GM19328 (cell line): Measurements from ENCODE around the gene ACP4.

ENCODE experiments used
- ATAC-seq: cut with Tn5 transposase; IDR thresholded peaks from one replicate; pipeline ENCODE4 v1.9.1; 2021; ENCODE audit warnings: mild to moderate bottlenecking, moderate library complexity; ENCODE audit not compliant: unreplicated experiment

The ACP4 gene

GRCh38 chr19:50839712-50840655 lies 49.8 kb downstream of the ACP4 start:
- ATAC-seq = no peak

GRCh38 chr19:50842130-50842529 lies 51.9 kb downstream of the ACP4 start:
- no peak for ATAC-seq

GRCh38 chr19:50843205-50843604 lies 53.0 kb downstream of the ACP4 start:
- ATAC-seq = no peak

- no peak for ATAC-seq
Measured at GRCh38 chr19:50843701-50844221, 53.5 kb downstream of the ACP4 start.

- no peak for ATAC-seq
Measured at GRCh38 chr19:50844296-50844935, 54.2 kb downstream of the ACP4 start.
